GM10847 (cell line): ENCODE data around the gene CUL7.

Source experiments
- POLR2A ChIP-seq: IDR thresholded peaks from 2 replicates; pipeline ENCODE4 v1.6.1; 2011; ENCODE audit not compliant: insufficient read length; ENCODE audit errors: extremely low read depth

The CUL7 gene

GRCh38 chr6:43053545-43054205 lies at the start of gene CUL7:
TSS of gene CUL7 (minus strand) at chr6:43053851. CDS start at chr6:43052788, 1,063 bp downstream.
- peak; percentile 76 for TF ChIP-seq POLR2A

GRCh38 chr6:43101497-43101896 lies 47.8 kb upstream of the CUL7 start:
- no peak for TF ChIP-seq POLR2A

GRCh38 chr6:43097502-43097901 lies 43.9 kb upstream of the CUL7 start:
- no peak for TF ChIP-seq POLR2A

GRCh38 chr6:43097098-43097489 lies 43.4 kb upstream of the CUL7 start:
- TF ChIP-seq POLR2A, result no peak

GRCh38 chr6:43096451-43097097 lies 42.9 kb upstream of the CUL7 start:
- TF ChIP-seq POLR2A, result peak; percentile 19

- no peak for TF ChIP-seq POLR2A
Measured at GRCh38 chr6:43095939-43096338, 42.3 kb upstream of the CUL7 start.

GRCh38 chr6:43093436-43094289 lies 40.0 kb upstream of the CUL7 start:
- no peak for TF ChIP-seq POLR2A

GRCh38 chr6:43092635-43093034 lies 39.0 kb upstream of the CUL7 start:
- no peak for TF ChIP-seq POLR2A

GRCh38 chr6:43091436-43091991 lies 37.9 kb upstream of the CUL7 start:
- TF ChIP-seq POLR2A, result no peak

- TF ChIP-seq POLR2A, result no peak
Measured at GRCh38 chr6:43091020-43091419, 37.4 kb upstream of the CUL7 start.

- no peak for TF ChIP-seq POLR2A
Measured at GRCh38 chr6:43090559-43090956, 36.9 kb upstream of the CUL7 start.

- no peak for TF ChIP-seq POLR2A
Measured at GRCh38 chr6:43089874-43090558, 36.4 kb upstream of the CUL7 start.

GRCh38 chr6:43089467-43089866 lies 35.8 kb upstream of the CUL7 start:
- TF ChIP-seq POLR2A, result no peak

- no peak for TF ChIP-seq POLR2A
Measured at GRCh38 chr6:43088654-43089056, 35.0 kb upstream of the CUL7 start.

GRCh38 chr6:43086022-43086658 lies 32.5 kb upstream of the CUL7 start:
- no peak for TF ChIP-seq POLR2A
